T47D (cell line): ENCODE data around the gene BCL2.

Experiments
- DNase-seq, 2 experiments: peaks; one replicate each; pipeline versions ENCODE4 v3.0.0 to v3.0.0-alpha.2; 2011 to 2012; ENCODE audit warnings: low read depth in 1 of 2, low spot score in 1 of 2
- JUND ChIP-seq: IDR thresholded peaks from 2 replicates; pipeline ENCODE4 v1.6.1; 2012; ENCODE audit warnings: low read depth
- in situ Hi-C: cut with HindIII; loops from 2 replicates; pipeline ENCODE4 v1.10.0; 2016; ENCODE audit warnings: low sequenced_read_pairs, low pct_unique_long_range_greater_than_20kb

The BCL2 gene

GRCh38 chr18:63109022-63109421 is 210.5 kb downstream of the BCL2 start:
- TF ChIP-seq JUND: no peak
- DNase-seq: no peak
- in situ Hi-C loops: no loop called here

DNA sequence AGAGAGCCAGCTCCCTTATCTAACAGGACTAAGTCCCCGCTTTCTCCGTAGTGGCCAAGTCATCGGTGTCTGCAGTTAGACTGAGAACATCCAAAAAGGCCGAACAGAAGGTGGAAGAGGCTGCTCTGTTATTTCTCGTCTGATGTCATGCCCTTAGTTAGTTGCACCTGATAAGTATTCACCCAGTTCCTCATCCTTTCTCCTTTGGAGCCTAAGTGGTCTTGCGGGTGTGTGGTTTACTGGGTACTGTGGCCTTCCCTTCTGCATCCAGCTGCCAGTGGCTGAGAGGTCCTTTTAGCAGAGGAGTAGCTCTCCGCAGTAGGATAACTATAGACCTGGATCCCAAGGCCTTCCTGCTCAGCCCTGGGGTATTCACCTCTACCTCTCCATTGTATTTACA is 211.6 kb downstream of the BCL2 start:
- in situ Hi-C loops: no loop called here
- no peak for TF ChIP-seq JUND
- DNase-seq: no peak

DNA sequence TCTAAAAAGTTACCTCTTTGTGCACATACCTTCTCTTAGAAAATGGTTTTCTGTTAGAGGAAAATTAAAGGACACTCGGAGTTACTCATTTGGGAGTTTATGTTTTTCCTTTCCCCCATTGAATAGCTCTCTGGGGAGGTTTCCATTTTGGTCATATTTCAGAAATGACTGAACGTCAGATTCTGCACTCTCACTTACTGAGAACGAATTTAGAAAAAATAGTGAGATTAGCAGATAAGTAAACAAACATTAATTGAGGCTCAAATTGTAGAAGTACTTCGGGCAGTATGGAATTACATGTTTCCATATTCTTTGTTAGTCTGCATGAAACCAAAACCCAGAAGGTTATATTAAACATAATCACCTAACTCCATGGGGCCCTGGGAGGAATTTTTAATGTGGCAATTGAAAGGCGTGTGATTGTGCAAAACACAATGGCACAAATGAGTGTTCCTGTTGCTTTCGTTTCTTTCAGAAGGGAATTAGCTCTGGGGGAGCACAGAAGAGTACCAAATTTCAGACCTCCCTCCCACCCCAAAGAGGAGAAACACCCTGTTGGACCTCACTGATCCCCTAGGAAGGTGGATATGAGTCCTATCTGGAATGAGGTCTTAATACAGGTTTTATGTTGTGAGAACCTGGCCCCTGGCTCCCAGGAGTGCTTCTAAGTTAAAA is 212.3 kb downstream of the BCL2 start:
- no peak for TF ChIP-seq JUND
- in situ Hi-C loops: no loop called here
- DNase-seq: no peak

DNA sequence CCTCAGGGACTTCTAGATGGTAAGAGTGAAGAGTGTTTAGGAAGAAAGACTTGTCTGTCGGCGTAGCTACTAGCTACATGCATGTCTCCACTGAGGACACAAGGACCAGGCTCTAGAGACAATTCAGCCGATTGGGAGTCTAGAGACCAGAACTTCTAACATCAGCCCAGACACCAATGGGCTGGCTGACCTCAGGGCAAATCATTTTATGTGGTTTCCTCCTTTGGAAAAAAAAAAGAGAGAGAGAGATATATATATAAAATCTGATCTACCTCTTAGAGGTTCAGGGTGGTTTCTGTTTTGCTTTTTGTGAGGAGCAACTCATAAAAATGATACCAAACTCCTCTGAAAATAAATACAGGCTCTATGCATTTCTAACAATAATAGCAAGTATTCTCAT is 212.8 kb downstream of the BCL2 start:
- no peak for DNase-seq
- no peak for TF ChIP-seq JUND
- in situ Hi-C loops: no loop called here

DNA sequence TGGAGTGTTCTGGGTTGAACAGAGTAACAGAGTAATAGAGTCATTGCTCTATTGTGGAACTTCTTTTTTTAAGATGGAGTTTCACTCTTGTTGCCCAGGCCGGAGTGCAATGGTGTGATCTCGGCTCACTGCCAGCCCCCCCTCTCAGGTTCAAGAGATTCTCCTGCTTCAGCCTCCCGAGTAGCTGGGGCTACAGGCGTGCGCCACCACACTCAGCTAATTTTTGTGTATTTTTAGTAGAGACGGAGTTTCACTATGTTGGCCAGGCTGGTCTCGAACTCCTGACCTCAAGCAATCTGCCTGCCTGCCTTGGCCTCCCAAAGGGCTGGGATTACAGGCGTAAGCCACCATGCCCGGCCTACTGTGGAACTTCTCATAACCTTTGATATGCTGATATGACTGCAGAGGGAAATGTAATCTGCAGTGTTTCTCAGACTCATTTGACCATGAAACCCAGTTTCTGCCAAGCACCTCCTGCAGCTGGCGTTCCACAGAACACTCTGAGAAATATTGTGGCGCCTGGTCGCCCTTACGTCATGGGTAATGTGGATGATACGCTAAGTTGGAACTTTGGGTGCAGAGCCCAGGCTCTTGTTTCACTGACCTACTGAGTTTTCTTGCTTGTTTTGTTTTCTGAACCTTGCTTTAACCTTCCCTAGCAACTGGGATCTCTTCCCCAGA is 213.8 kb downstream of the BCL2 start:
- in situ Hi-C loops: no loop called here
- TF ChIP-seq JUND: no peak
- DNase-seq: no peak

- no peak for TF ChIP-seq JUND
- in situ Hi-C loops: no loop called here
- no peak for DNase-seq
Observed at GRCh38 chr18:63104868-63105267, 214.7 kb downstream of the BCL2 start.

- in situ Hi-C loops: no loop called here
- TF ChIP-seq JUND: no peak
- DNase-seq: no peak
Observed at GRCh38 chr18:63102941-63103744, 216.4 kb downstream of the BCL2 start.

- no peak for DNase-seq
- TF ChIP-seq JUND: no peak
- in situ Hi-C loops: no loop called here
Observed at GRCh38 chr18:63100630-63101055, 218.9 kb downstream of the BCL2 start.

DNA sequence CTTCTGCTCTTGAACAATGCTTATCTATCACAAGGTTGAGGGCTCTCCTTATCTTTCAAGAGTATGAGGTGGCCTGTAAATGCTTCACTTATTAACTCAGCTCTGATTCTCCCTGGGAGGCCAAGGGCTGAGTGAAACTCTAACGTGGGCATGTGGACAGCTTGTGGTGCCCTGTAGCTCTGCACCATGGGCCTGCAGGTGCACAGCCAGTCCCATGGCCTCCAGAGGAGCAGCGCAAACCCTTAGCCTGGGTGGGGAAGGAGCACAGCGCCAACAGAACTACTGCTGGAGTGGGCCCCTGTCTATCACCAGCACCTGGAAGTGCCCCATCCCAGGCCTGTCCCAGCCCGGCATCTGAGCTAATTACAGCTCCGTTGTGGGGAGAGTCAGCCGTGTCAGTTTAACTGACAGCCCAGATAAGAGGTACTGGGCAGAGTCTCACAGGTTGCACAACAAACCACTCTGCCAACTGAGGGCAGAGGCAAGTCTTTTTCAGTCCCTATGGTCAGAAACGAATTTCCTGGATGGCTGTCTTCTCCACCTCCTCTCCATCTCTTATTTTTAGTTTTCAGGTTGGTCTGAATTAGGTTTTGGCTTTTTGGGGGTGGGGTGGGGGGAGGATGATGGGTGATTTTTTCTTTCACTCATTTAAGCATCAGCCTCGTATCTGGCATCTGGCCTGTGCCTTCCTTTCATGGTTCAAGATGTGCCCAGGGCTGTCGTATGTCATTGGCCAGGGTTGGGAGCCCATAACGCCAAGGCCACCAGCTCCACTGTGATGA is 219.5 kb downstream of the BCL2 start:
- no peak for DNase-seq
- in situ Hi-C loops: no loop called here
- no peak for TF ChIP-seq JUND

- in situ Hi-C loops: no loop called here
- TF ChIP-seq JUND: no peak
- no peak for DNase-seq
Observed at GRCh38 chr18:63099091-63099840, 220.3 kb downstream of the BCL2 start.

DNA sequence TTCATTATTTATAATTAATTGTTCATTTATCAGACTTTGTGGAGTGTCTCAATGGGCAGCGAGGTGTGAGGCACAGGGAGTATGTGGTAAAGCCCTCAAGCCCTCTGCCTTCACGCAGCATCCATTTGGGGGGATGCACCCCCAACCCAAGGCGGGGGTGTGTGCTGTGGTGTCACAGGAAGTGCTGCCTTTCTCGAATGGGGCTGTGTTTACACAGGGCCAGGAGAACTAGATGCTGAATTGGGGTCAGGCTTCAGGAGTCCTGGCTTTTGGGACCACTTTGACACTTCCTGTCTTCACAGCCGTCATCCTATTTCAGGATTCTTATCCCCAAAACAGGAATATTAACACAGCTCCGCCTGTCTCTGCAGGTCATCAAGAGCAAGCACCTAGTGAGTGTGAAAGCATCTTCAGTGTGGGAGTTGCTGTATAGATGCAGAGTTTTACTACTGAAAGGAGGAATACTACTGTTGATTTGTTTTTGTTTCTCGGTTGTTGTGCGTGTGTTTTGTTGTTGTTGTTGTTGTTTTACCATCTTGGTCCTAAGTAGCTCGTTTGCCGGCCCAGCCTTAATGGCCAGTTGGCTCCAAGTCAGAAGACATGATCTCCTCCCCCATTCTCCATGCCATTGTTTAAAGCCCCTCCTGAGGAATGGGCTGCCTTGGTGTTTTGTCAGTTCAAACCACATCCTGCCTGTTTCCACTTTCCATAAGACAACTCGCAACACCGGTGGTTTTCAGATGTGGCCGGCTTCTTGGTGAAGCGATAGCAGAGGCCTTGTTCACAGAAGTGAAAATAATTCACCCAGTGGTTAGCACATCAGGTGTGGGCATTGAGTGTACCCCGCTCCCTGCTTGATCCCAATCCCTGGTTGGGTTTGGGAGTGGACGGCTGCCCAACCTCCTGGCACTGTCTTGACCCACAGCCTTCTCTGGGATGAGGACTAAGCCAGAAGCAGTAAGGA is 221.3 kb downstream of the BCL2 start:
- in situ Hi-C loops: no loop called here
- TF ChIP-seq JUND: no peak
- DNase-seq: no peak
